Neural progenitor cell (in vitro differentiated cells): ENCODE data around the gene CAMKK1.

Experiments
- CTCF ChIP-seq: fragments of 200-600 bp; sonication (generic); IDR thresholded peaks from 2 replicates; pipeline ENCODE4 v1.5.1; 2017; ENCODE audit warnings: antibody characterized with exemption, mild to moderate bottlenecking
- EZH2 ChIP-seq: fragments of 200-600 bp; sonication (generic); IDR thresholded peaks from 2 replicates; pipeline ENCODE4 v1.6.1; 2017; ENCODE audit warnings: antibody characterized with exemption, mild to moderate bottlenecking, moderate library complexity
- EZH2phosphoT487 ChIP-seq: fragments of 200-600 bp; sonication (generic); IDR thresholded peaks from 2 replicates; pipeline ENCODE4 v1.6.1; 2017; ENCODE audit warnings: antibody characterized with exemption

- TF ChIP-seq CTCF (no peak), EZH2 (no peak), EZH2phosphoT487 (no peak)
Measured at GRCh38 chr17:3925684-3926485, 33.0 kb upstream of the CAMKK1 start.
